WI38 (cell line): ENCODE data around the gene WNT1.

ENCODE experiments used
- H3K4me3 ChIP-seq: 2 replicates; pipeline ENCODE4 v1.5.1; 2011; ENCODE audit warnings: low read depth, mild to moderate bottlenecking, control low read depth, low read length
- TF ChIP-seq, protein P1 (sequence below): IDR thresholded peaks from 2 replicates; pipeline ENCODE4 v1.5.1; 2012; ENCODE audit warnings: low read depth, mild to moderate bottlenecking, control low read depth, low read length

Gene WNT1

DNA sequence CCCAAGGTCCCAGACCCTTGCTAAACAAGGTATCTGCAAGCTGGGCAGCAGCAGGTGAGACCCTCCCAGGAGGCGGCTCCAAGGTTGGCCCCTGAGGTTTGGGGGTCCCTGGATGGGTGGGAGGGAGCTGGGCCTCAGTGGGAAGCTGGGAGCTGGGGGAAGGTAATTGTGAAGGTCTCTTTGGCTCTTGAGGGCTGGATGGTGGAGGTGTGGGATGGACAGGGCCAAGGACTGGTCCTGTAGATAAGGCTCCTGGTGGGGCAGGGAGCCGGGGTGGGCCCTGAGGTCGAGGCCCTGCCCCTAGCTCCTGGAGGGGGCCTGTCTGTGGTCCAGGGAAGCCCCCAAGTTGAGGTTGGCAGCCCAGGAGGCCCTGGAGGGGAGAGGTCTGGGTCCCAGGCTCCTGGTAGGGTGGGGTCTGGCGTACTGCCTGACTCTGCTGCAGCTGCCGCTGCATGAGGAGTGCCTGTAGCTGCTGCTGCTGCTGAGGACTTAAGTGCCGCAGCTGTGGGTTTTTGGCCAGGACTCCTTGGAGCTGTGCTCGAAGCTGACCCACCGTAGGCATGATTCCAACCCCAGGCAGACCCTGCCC, 53.5 kb downstream of the WNT1 start:
- no peak overlapping the region for H3K4me3 ChIP-seq
- TF ChIP-seq, protein P1, sequence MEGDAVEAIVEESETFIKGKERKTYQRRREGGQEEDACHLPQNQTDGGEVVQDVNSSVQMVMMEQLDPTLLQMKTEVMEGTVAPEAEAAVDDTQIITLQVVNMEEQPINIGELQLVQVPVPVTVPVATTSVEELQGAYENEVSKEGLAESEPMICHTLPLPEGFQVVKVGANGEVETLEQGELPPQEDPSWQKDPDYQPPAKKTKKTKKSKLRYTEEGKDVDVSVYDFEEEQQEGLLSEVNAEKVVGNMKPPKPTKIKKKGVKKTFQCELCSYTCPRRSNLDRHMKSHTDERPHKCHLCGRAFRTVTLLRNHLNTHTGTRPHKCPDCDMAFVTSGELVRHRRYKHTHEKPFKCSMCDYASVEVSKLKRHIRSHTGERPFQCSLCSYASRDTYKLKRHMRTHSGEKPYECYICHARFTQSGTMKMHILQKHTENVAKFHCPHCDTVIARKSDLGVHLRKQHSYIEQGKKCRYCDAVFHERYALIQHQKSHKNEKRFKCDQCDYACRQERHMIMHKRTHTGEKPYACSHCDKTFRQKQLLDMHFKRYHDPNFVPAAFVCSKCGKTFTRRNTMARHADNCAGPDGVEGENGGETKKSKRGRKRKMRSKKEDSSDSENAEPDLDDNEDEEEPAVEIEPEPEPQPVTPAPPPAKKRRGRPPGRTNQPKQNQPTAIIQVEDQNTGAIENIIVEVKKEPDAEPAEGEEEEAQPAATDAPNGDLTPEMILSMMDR, result no peak
